ENCODE measurements around the gene SPOCK2.
"Not testable (repeated sequence)": the region's sequence is repeated elsewhere in the genome, so short reads cannot be mapped to it uniquely, and the experiment has no call there.

SPOCK2 gene

GRCh38 chr10:72087969-72088888 lies at the start of gene SPOCK2:
SPOCK2 (minus strand) TSS chr10:72088551; CDS start chr10:72088328, 223 bp downstream.
- DNase-seq: no peak

- DNase-seq: no peak
Observed at GRCh38 chr10:72137583-72137982, 49.2 kb upstream of the SPOCK2 start.

GRCh38 chr10:72136225-72136624 lies 47.9 kb upstream of the SPOCK2 start:
- not testable (repeated sequence) for DNase-seq

DNA sequence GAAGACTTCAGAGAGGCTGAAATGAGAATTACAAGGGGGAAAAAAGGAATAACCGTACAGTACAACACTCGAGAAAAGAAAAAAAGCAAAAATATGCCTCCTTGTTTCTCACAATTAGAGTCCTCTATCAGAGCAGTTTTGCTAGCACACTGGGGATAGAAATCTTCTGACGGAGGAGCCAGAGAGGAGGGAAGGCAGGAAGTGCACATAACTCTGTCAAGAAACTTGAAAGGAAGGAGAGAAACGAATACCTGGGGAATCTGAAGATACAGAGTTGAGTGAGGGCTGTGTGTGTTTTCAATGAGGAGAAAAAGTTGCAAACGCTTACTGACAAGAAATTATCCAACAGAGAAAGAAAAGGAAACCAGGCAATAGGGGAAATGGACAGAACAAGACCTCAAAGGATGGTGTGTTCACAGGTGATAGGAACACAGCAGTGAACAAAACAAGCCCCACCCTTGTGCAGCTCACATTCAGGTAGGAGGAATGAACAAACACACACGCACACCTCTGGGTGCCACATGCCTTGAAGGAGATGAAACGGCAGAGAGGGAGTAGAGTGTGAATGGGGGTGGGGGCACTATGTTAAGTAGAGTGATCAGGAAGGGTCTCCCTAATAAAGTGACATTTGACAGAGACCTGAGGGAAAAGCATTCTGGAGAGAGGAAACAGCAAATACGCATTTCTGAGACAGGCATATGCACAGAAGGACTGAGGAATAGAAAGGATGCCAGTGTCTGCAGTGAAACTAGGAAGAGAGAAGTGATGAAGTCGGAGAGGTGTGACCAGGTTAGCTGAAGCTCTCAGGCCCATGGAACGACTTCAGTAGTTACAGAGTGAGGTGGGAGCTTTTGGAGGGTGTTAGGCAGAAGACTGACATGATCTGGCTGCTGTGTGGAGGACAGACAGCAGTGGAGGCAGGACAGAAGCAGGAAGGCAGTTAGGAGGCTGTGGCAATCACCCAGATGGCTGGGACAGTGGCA lies 46.7 kb upstream of the SPOCK2 start:
- DNase-seq: no peak

DNA sequence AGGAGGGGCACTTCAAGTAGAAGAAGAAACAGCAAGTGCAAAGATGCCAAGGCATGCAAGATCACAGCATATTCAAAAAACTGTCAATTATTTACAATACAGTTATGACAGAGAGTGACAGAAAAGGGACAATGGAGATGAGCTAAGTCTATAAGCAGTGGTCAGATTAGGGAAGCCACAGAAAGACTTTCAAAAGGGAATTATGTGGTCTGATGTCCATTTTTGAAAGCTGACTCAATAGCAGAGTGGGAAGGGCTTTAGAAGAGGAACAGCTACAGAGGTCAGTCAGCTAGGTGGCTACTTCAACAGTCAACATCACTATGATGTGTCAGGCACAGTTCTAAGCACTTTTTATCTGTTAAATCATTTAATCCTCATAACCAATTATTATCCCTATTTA lies 45.2 kb upstream of the SPOCK2 start:
- no peak for DNase-seq

GRCh38 chr10:72132854-72133253 lies 44.5 kb upstream of the SPOCK2 start:
- no peak for DNase-seq

- DNase-seq: no peak
Observed at GRCh38 chr10:72127571-72127970, 39.2 kb upstream of the SPOCK2 start.

DNA sequence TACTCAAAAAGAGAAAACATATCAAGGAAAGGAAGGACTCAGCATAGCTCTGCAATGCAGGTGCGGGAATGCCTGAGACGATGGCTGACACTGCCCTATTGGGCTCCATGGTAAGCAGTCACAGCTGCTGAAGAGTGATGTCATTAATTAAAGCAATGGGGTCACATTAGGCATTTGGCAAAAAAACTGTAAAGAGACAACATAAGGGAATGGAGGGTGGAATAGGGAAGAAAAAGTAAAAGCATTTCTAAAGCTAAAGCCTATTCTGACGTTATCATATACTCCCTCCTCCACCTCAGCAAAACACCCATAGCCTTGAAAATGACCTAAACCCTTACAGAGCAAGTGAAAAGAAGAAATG lies 38.5 kb upstream of the SPOCK2 start:
- no peak for DNase-seq

- no peak for DNase-seq
Observed at GRCh38 chr10:72126184-72126871, 38.0 kb upstream of the SPOCK2 start.

DNA sequence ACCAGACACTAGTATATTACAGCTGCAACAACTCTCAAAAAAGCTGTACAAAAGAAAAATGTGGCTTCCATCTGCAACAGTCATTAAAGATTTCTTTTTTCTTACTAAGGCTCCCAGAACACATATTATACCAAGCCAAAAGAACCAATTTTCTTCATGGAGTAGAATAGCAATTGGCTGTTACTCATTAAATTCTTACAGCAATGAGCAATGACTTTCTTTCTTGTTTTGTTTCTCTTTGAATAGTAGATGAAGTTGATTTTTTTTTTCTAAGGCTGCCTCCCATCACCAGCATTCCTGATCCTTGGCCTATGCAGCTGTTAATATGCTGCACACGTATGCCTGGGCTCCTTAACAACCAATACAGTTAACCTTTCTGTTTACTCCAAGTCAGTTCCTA lies 36.6 kb upstream of the SPOCK2 start:
- no peak for DNase-seq

GRCh38 chr10:72124381-72124780 lies 36.0 kb upstream of the SPOCK2 start:
- no peak for DNase-seq

GRCh38 chr10:72123616-72124015 lies 35.3 kb upstream of the SPOCK2 start:
- DNase-seq: no peak

DNA sequence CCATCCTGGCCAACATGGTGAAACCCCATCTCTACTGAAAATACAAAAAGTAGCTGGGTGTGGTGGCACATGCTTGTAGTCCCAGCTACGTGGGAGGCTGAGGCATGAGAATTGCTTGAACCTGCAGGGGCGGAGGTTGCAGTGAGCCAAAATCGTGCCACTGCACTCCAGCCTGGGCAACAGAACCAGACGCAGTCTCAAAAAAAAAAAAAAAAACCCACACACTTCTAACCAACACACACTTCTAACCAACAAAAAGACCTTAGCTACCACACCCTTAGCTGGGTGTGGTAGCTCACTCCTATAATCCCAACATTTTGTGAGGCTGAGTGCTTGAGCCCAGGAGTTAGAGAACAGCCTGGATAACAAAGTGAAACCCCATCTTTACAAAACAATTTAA lies 33.9 kb upstream of the SPOCK2 start:
- DNase-seq: no peak

DNA sequence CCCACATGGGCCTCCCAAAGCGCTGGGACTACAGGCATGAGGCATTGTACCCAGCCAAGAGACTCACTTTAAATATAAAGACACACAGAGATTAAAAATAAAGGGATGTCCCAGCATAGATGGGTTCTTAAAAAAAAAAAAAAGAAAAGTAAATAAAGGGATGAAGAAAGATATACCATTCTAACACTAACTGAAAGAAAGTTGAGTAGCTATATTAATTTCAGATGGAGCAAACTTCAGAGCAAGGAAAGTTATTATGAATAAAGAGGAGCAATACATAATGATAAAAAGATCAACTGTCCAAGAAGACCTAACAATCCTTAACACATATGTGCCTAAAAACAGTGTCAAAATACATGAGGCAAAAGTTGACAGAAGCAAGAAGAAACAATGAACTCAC lies 33.0 kb upstream of the SPOCK2 start:
- no peak for DNase-seq

DNA sequence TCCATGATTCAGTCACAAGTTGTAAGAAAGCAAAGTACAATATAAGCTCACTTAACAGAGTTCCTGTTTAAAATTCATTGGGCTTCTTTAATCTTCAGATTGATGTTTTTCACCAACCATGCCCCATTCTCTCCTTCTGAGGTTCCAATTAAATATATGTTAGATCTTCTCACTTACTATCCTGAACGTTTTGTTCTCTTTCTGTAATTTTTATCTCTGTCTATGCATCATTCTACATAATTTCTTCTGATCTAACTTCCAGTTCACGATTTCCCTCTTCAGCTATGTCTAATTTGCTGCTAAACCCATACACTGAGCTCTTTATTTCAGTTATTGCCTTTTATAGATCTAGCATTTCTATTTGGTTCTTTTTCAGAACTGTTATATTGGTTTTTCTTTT lies 28.0 kb upstream of the SPOCK2 start:
- no peak for DNase-seq

- DNase-seq: no peak
Observed at GRCh38 chr10:72114706-72115450, 26.5 kb upstream of the SPOCK2 start.

GRCh38 chr10:72110673-72111401 lies 22.5 kb upstream of the SPOCK2 start:
- DNase-seq: no peak

DNA sequence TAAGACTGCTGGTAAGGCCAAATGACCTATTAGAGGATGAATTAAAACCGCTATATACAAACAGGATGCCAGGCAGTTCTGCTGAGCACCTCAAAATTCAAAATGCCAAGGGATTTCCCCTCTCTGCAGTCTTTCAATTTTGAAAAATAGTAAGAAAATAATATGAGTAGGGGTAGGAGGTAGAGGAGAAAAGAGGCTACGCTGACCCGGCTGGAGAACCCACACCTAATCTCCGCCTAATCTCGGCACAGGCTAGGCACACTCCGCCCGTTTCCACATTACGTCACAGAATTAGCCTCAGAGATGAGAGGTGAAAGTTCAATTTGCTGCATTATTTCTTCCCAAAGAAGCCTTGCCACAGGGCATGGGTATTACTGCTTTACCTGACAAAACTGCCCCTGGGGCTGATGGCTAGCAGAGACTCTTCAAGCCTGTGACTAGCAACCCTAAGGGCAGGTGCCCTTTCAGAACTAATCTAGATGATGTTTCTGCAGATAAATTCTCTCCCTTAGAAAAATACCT lies 21.3 kb upstream of the SPOCK2 start:
- DNase-seq: no peak

DNA sequence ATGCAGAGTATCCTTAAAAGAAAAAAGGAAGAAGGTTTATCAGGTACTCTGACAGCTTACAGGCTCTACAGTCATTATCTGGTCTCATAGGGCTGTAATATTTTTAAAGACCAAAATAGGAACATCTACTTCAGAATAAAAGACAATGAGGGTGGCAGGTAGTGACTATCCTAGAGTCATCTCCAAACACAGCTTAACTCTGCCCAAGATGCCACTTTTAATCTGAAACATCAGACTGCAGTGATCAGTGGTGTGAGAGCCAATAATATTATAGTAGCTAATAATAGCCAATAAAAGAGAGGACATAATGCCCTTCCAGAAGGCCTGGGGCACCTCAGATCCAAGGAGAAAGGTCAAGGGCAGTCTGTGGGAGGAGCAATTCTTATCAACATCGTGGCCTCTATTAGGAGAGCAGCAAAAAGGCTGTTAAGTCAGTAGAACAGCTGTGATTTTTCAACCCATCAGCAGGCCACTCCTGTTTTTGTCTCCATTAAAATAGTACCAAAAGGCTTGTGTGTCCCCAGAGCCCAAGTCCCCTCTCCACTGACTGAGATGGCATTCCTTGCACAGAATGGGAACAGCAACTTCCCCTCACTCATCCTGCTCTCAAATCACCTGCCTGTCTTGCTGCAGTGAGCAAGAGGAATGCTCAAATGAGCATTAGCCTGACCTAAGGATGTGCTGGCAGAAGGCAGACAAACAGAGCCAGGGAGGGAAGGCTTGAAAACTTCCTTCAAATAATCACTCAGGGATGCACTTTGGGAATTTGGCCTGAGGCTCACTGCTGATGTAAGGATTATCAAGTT lies 20.7 kb upstream of the SPOCK2 start:
- DNase-seq: no peak

- not testable (repeated sequence) for DNase-seq
Observed at GRCh38 chr10:72108004-72108370, 19.6 kb upstream of the SPOCK2 start.

Data from T1000 (cell line).